Stomach (tissue), 4 donors: ENCODE results near the gene TNFRSF21.

Experiments used
- POLR2A ChIP-seq, 4 donors: fragments of 450-650 bp; IDR thresholded peaks; one replicate each; pipeline ENCODE4 v1.6.1; 2016; ENCODE audit warnings: antibody characterized with exemption in 4 of 4, control low read depth in 2 of 4, mild to moderate bottlenecking in 1 of 4, moderate library complexity in 1 of 4
- POLR2AphosphoS5 ChIP-seq, 3 donors: sonication (generic); formaldehyde crosslinking; IDR thresholded peaks; one replicate each; pipeline ENCODE4 v1.6.1; 2016; ENCODE audit warnings: antibody characterized with exemption in 3 of 3
- TF ChIP-seq, protein P1 (sequence below), 7 experiments: fragments of 450-650 bp in 4 of 7; fragments of 200-600 bp in 3 of 7; sonication (generic) in 3 of 7; IDR thresholded peaks; one replicate each; pipeline ENCODE4 v1.5.1; 2016 to 2019; ENCODE audit warnings: antibody characterized with exemption in 7 of 7, control low read depth in 2 of 7, mild to moderate bottlenecking in 1 of 7

DNA sequence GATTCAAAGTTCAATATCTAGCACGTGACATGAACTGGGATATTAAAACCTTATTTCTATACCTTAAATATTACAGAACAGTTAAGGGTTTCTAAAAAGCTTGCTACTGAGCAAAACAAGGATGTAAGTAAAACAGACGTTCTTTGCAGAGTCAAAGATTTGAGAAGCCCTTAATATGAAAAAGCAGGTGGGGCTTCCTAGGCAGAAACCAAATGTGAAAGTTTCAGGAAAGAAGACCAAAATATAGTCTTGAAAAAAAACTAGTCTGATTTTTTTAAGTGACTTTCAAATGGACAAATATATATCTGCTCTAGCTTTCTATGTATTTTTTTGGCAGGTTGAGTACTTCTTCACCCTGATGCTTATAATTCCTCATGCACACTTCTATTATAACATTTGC, 63.2 kb downstream of the TNFRSF21 start:
- TF ChIP-seq, protein P1, sequence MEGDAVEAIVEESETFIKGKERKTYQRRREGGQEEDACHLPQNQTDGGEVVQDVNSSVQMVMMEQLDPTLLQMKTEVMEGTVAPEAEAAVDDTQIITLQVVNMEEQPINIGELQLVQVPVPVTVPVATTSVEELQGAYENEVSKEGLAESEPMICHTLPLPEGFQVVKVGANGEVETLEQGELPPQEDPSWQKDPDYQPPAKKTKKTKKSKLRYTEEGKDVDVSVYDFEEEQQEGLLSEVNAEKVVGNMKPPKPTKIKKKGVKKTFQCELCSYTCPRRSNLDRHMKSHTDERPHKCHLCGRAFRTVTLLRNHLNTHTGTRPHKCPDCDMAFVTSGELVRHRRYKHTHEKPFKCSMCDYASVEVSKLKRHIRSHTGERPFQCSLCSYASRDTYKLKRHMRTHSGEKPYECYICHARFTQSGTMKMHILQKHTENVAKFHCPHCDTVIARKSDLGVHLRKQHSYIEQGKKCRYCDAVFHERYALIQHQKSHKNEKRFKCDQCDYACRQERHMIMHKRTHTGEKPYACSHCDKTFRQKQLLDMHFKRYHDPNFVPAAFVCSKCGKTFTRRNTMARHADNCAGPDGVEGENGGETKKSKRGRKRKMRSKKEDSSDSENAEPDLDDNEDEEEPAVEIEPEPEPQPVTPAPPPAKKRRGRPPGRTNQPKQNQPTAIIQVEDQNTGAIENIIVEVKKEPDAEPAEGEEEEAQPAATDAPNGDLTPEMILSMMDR (IDR thresholded peaks at IDR 0.05) = no peak
- TF ChIP-seq POLR2A (IDR thresholded peaks at IDR 0.05) (no peak), POLR2AphosphoS5 (IDR thresholded peaks at IDR 0.05) (no peak)
